ENCODE data around the gene PITHD1.
"Not testable (repeated sequence)": the region's sequence is repeated elsewhere in the genome, so short reads cannot be mapped to it uniquely, and the experiment has no call there.

PITHD1 gene

DNA sequence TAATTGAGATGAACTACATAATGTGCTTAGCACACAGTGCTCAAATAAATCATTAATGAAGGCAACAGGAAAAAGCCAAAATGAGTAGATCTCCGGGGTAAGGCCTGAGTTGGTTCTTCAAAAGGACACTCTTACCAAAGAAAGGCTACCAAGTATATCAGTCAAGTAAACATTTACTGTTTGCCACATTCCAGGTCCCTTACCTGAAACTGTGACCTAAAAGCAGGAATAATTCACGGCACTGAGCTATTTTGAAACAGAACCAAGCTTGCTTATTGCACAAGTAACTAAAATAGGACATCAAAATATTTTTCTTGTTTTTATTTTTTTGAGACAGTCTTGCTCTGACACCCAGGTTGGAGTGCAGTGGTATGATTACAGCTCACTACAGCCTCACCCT, 2.0 kb upstream of the PITHD1 start:
- H3K9me3 ChIP-seq (ENCODE audit: control insufficient read depth, low read depth, low read length): no peaks in the 10 kb centered on the region
- H3K9ac ChIP-seq (ENCODE audit: low read length): no peak overlapping the region
- H3K36me3 ChIP-seq (ENCODE audit: control insufficient read depth, low read depth, low read length): peaks cover 8% of the 10 kb centered on the region
- H3K4me1 ChIP-seq (ENCODE audit: control insufficient read depth, low read depth, low read length): peaks cover 4% of the 10 kb centered on the region
- H3K4me3 ChIP-seq (ENCODE audit: low read length): no peak overlapping the region
- H3K27ac ChIP-seq (ENCODE audit: low read length): no peak overlapping the region
- no peaks in the 10 kb centered on the region for H3K27me3 ChIP-seq (ENCODE audit: control insufficient read depth, insufficient read depth, low read length)

DNA sequence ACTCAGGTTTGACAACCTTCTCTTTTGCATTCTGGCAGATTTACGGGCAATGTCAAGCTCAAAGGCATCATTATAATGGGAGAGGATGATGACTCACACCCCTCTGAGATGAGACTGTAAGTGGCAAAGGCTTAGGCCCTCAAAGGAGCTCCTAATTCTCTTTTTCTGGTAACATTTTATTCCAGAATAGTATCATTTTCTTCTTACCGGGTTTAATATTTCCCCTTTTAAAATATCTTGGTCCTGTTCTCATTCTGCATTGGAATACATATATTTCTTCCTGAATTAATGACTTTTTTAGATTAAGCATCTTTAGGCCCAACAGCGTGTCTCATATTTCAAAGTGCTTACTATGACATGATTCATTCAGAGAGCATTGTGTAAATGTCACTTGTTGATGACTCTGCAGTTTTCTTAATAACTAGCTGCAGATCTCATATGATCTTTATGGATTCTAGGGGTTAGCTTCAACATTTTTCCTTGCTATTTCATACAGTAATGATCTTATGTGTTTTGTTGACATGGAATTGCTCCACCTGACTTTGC, 1.7 kb downstream of the PITHD1 start:
- Histone ChIP-seq H3K27me3 (ENCODE audit: control insufficient read depth, insufficient read depth, low read length) (no peaks in the 10 kb centered on the region), H3K9ac (ENCODE audit: low read length) (no peak overlapping the region), H3K4me1 (ENCODE audit: control insufficient read depth, low read depth, low read length) (peaks cover 4% of the 10 kb centered on the region), H3K27ac (ENCODE audit: low read length) (no peak overlapping the region), H3K9me3 (ENCODE audit: control insufficient read depth, low read depth, low read length) (no peaks in the 10 kb centered on the region), H3K36me3 (ENCODE audit: control insufficient read depth, low read depth, low read length) (peaks cover 26% of the 10 kb centered on the region), H3K4me3 (ENCODE audit: low read length) (peak overlapping the region; percentile 78)

DNA sequence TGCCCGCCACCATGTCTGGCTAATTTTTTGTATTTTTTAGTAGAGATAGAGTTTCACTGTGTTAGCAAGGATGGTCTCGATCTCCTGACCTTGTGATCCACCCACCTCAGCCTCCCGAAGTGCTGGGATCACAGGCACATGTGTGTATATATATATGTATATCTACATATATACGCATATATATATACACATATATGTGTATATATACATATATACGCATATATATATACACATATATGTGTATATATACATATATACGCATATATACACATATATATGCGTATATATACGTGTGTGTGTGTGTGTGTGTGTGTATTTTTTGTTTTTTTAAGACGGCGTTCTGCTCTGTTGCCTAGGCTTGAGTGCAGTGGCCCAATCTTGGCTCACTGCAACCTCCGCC, 4.9 kb downstream of the PITHD1 start:
- not testable (repeated sequence) for H3K27ac ChIP-seq (ENCODE audit: low read length); H3K9me3 ChIP-seq (ENCODE audit: control insufficient read depth, low read depth, low read length); H3K27me3 ChIP-seq (ENCODE audit: control insufficient read depth, insufficient read depth, low read length); H3K4me1 ChIP-seq (ENCODE audit: control insufficient read depth, low read depth, low read length); H3K4me3 ChIP-seq (ENCODE audit: low read length); H3K9ac ChIP-seq (ENCODE audit: low read length)
- peaks cover 53% of the 10 kb centered on the region for H3K36me3 ChIP-seq (ENCODE audit: control insufficient read depth, low read depth, low read length)

DNA sequence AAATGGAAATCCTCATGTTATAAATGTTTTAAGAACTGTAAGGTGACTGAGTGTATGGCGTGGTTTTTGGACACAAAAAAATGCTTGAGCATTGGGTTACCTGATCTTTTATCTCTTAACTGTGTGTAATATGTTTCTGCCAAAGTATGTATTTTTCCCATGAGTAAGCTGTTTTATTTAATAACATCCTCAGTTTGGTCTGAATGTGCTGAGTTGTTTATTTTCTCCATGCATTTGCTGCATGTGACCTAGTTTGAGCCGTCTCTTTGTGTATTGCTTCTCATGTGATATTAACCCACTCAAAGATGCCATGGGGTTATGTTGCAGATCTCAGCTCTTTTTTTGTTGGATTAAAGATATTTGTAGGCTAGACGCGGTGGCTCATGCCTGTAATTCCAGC, 6.6 kb downstream of the PITHD1 start:
- Histone ChIP-seq H3K9ac (ENCODE audit: low read length) (no peak overlapping the region), H3K27ac (ENCODE audit: low read length) (no peak overlapping the region), H3K27me3 (ENCODE audit: control insufficient read depth, insufficient read depth, low read length) (no peaks in the 10 kb centered on the region), H3K36me3 (ENCODE audit: control insufficient read depth, low read depth, low read length) (peaks cover 50% of the 10 kb centered on the region), H3K4me3 (ENCODE audit: low read length) (no peak overlapping the region), H3K4me1 (ENCODE audit: control insufficient read depth, low read depth, low read length) (no peaks in the 10 kb centered on the region), H3K9me3 (ENCODE audit: control insufficient read depth, low read depth, low read length) (no peaks in the 10 kb centered on the region)

GRCh38 chr1:23787701-23788100, 9.5 kb downstream of the PITHD1 start:
- Histone ChIP-seq H3K4me1 (ENCODE audit: control insufficient read depth, low read depth, low read length) (peaks cover 3% of the 10 kb centered on the region), H3K4me3 (ENCODE audit: low read length) (no peak overlapping the region), H3K9ac (ENCODE audit: low read length) (no peak overlapping the region), H3K27me3 (ENCODE audit: control insufficient read depth, insufficient read depth, low read length) (no peaks in the 10 kb centered on the region), H3K36me3 (ENCODE audit: control insufficient read depth, low read depth, low read length) (peaks cover 39% of the 10 kb centered on the region), H3K27ac (ENCODE audit: low read length) (no peak overlapping the region), H3K9me3 (ENCODE audit: control insufficient read depth, low read depth, low read length) (no peaks in the 10 kb centered on the region)

GRCh38 chr1:23788695-23789094, 10.5 kb downstream of the PITHD1 start:
- H3K9me3 ChIP-seq (ENCODE audit: control insufficient read depth, low read depth, low read length): no peaks in the 10 kb centered on the region
- no peak overlapping the region for H3K27ac ChIP-seq (ENCODE audit: low read length)
- peaks cover 43% of the 10 kb centered on the region for H3K36me3 ChIP-seq (ENCODE audit: control insufficient read depth, low read depth, low read length)
- peaks cover 3% of the 10 kb centered on the region for H3K4me1 ChIP-seq (ENCODE audit: control insufficient read depth, low read depth, low read length)
- H3K27me3 ChIP-seq (ENCODE audit: control insufficient read depth, insufficient read depth, low read length): no peaks in the 10 kb centered on the region
- H3K4me3 ChIP-seq (ENCODE audit: low read length): no peak overlapping the region
- no peak overlapping the region for H3K9ac ChIP-seq (ENCODE audit: low read length)

DNA sequence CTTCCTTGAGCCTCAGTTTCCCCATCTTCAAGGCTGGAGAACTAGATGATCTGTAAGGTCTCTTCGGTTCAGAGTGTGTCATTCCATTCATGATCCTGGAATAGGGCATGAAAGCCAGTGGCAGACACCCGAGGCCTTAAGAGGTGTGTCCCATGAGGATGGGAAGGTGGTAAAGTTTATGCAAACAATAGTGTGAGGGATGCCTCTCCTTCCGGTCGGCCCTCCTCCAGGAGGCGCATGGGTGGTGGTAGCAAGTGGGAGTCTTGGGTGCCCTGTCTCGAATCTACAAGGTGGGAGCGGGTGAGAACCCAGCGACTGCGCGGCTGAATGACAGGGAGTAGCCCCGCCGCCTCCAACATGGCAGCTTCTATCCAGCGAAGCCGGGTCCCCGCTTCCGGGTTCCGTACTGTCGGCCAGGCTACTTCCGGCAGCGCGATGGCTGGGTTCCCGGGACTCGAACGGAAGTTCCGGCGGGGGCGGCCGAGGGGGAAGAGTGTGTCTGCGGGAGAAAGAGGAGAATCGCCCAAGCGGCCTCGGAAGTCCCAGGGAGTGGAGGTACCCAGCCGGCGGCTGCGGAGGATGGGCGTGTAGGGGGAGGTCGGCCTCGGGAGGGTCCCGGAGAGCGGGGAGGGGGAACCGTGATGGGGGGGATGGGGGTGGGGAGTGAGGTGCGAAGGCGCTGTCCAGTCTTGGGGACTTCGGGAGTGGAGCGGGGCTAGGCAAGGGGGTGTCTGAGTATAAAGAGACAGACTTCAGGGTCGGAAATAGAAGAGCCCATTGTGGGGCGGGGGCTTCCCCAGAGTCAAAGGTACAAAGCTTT, 12.7 kb downstream of the PITHD1 start, which contains the start of gene LYPLA2:
TSS of gene LYPLA2 (plus strand) at position 450 of the 820 bp plus-strand sequence. CDS start 1,538 bp downstream, outside the sequence.
- Histone ChIP-seq H3K36me3 (ENCODE audit: control insufficient read depth, low read depth, low read length) (peaks cover 36% of the 10 kb centered on the region), H3K4me1 (ENCODE audit: control insufficient read depth, low read depth, low read length) (peaks cover 3% of the 10 kb centered on the region), H3K9me3 (ENCODE audit: control insufficient read depth, low read depth, low read length) (no peaks in the 10 kb centered on the region), H3K27me3 (ENCODE audit: control insufficient read depth, insufficient read depth, low read length) (no peaks in the 10 kb centered on the region), H3K4me3 (ENCODE audit: low read length) (peak within 1 kb of the TSS; percentile 80), H3K9ac (ENCODE audit: low read length) (peak within 1 kb of the TSS; percentile 60), H3K27ac (ENCODE audit: low read length) (peak within 1 kb of the TSS; percentile 43)

DNA sequence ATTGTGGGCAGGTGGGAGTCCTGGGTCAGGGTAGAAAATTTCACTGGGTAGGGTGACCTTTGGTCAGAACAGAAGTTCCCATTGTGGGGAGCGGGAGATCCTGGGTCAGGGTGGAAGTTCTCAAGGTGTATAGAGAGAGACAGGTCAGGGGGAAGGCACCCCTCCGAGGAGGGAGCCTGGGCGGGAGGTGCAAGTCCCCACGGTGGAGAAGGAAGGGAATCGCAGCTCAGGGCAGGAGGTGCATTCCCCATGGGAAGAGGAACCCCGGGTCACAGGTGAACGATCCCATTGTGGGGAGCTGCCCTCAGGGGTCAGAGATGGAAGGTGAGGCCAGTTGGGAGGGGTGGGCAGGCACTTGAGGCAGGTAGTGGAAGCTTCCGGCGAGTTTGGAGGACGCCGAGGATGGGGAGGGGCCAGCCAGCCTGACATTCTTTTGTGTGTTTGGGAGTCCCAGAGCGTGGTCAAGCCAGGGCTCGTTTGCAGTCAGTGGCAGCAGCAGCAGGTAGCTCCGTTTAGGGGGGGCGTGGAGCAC, 13.4 kb downstream of the PITHD1 start:
- Histone ChIP-seq H3K27me3 (ENCODE audit: control insufficient read depth, insufficient read depth, low read length) (no peaks in the 10 kb centered on the region), H3K27ac (ENCODE audit: low read length) (no peak overlapping the region), H3K9me3 (ENCODE audit: control insufficient read depth, low read depth, low read length) (no peaks in the 10 kb centered on the region), H3K4me1 (ENCODE audit: control insufficient read depth, low read depth, low read length) (peaks cover 3% of the 10 kb centered on the region), H3K4me3 (ENCODE audit: low read length) (peak overlapping the region; percentile 80), H3K36me3 (ENCODE audit: control insufficient read depth, low read depth, low read length) (peaks cover 34% of the 10 kb centered on the region), H3K9ac (ENCODE audit: low read length) (peak overlapping the region; percentile 60)

GRCh38 chr1:23792151-23792945, 14.1 kb downstream of the PITHD1 start:
- Histone ChIP-seq H3K36me3 (ENCODE audit: control insufficient read depth, low read depth, low read length) (peaks cover 27% of the 10 kb centered on the region), H3K4me1 (ENCODE audit: control insufficient read depth, low read depth, low read length) (peaks cover 3% of the 10 kb centered on the region)

GRCh38 chr1:23793018-23793781, 15.0 kb downstream of the PITHD1 start:
- no peak overlapping the region for H3K9ac ChIP-seq (ENCODE audit: low read length)
- H3K36me3 ChIP-seq (ENCODE audit: control insufficient read depth, low read depth, low read length): peaks cover 26% of the 10 kb centered on the region
- H3K27me3 ChIP-seq (ENCODE audit: control insufficient read depth, insufficient read depth, low read length): no peaks in the 10 kb centered on the region
- H3K9me3 ChIP-seq (ENCODE audit: control insufficient read depth, low read depth, low read length): no peaks in the 10 kb centered on the region
- no peak overlapping the region for H3K4me3 ChIP-seq (ENCODE audit: low read length)
- H3K27ac ChIP-seq (ENCODE audit: low read length): no peak overlapping the region
- H3K4me1 ChIP-seq (ENCODE audit: control insufficient read depth, low read depth, low read length): peaks cover 3% of the 10 kb centered on the region

More at GRCh38 chr1:23792151-23792945, 14.1 kb downstream of the PITHD1 start:
- no peak overlapping the region for H3K27ac ChIP-seq (ENCODE audit: low read length)
- H3K9ac ChIP-seq (ENCODE audit: low read length): peak overlapping the region; percentile 60
- H3K4me3 ChIP-seq (ENCODE audit: low read length): peak overlapping the region; percentile 80
- no peaks in the 10 kb centered on the region for H3K9me3 ChIP-seq (ENCODE audit: control insufficient read depth, low read depth, low read length)
- H3K27me3 ChIP-seq (ENCODE audit: control insufficient read depth, insufficient read depth, low read length): no peaks in the 10 kb centered on the region

Measured in iPS-18a (cell line).